GM12878 (cell line): ENCODE measurements around the gene ZNF726.

Experiments
- EP300 ChIP-seq, 2 experiments: fragments of 150-350 bp in 1 of 2; IDR thresholded peaks; 2 replicates each; pipeline ENCODE4 v1.6.1; 2011 to 2012; ENCODE audit warnings: low read depth in 2 of 2, low read length in 2 of 2, borderline replicate concordance in 1 of 2, improper control_type of control experiment in 1 of 2, inconsistent platforms in 1 of 2; ENCODE audit not compliant: control insufficient read depth in 1 of 2
- GABPA ChIP-seq: IDR thresholded peaks from 2 replicates; pipeline ENCODE4 v1.6.1; 2014; ENCODE audit warnings: antibody characterized with exemption, low read depth, mild to moderate bottlenecking, inconsistent platforms
- MXI1 ChIP-seq: fragments of 150-350 bp; IDR thresholded peaks from 2 replicates; pipeline ENCODE4 v1.6.1; 2011; ENCODE audit warnings: low read depth, mild to moderate bottlenecking, inconsistent platforms, low read length, improper control_type of control experiment
- ZNF274 ChIP-seq: IDR thresholded peaks from one replicate; pipeline ENCODE4 v1.8.0; 2011; ENCODE audit not compliant: insufficient read length, insufficient read depth
- TF ChIP-seq, protein P1 (sequence below), 3 experiments: IDR thresholded peaks in 2 of 3; conservative IDR thresholded peaks in 1 of 3; 2 replicates each; pipeline ENCODE4 v1.5.1; 2011; ENCODE audit warnings: low read depth in 3 of 3, low read length in 3 of 3, mild to moderate bottlenecking in 3 of 3, control low read depth in 2 of 3, moderate library complexity in 2 of 3, inconsistent platforms in 1 of 3, mixed read lengths in 1 of 3; ENCODE audit not compliant: control insufficient read depth in 2 of 3, insufficient read depth in 1 of 3; ENCODE audit errors: extremely low read depth in 1 of 3

DNA sequence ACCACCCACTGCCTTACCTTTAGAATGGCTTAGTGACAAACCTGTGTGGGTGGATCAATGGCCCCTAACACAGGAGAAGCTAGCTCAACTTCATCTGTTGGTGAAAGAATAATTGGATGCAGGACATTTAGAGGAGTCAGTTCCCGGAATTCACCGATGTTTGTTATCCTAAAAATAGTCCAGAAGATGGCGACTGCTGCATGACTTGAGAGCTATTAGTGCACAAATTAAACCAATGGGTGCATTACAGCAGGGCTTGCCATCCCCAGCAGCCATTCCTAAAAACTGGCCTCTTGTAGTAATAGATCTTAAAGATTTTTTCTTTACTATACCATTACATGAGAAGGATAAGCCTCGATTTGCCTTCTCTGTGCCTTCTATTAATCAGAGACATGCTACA, 46.8 kb upstream of the ZNF726 start:
- TF ChIP-seq MXI1 (no peak), EP300 (IDR thresholded peaks at IDR 0.05; ENCODE audit: borderline replicate concordance in 1 of 2, control insufficient read depth in 1 of 2, low read depth in 2 of 2, low read length in 2 of 2) (no peak), GABPA (no peak), ZNF274 (no peak)
- TF ChIP-seq, protein P1, sequence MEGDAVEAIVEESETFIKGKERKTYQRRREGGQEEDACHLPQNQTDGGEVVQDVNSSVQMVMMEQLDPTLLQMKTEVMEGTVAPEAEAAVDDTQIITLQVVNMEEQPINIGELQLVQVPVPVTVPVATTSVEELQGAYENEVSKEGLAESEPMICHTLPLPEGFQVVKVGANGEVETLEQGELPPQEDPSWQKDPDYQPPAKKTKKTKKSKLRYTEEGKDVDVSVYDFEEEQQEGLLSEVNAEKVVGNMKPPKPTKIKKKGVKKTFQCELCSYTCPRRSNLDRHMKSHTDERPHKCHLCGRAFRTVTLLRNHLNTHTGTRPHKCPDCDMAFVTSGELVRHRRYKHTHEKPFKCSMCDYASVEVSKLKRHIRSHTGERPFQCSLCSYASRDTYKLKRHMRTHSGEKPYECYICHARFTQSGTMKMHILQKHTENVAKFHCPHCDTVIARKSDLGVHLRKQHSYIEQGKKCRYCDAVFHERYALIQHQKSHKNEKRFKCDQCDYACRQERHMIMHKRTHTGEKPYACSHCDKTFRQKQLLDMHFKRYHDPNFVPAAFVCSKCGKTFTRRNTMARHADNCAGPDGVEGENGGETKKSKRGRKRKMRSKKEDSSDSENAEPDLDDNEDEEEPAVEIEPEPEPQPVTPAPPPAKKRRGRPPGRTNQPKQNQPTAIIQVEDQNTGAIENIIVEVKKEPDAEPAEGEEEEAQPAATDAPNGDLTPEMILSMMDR (IDR thresholded peaks at IDR 0.05 in 2 of 3, conservative IDR thresholded peaks at IDR 0.05 in 1 of 3; ENCODE audit: control insufficient read depth in 2 of 3, extremely low read depth in 1 of 3, insufficient read depth in 1 of 3, low read depth in 3 of 3, low read length in 3 of 3) = no peak
